ENCODE data around the gene TMC4. TPM values are rescaled to one million over a fixed set of nuclear protein-coding genes. Genes with fewer than 3 reads are reported as not detected.

TMC4 gene
- total and polyA plus RNA-seq, 8 donors: 29.1 to 74.0 (median 35.7) TPM

DNA sequence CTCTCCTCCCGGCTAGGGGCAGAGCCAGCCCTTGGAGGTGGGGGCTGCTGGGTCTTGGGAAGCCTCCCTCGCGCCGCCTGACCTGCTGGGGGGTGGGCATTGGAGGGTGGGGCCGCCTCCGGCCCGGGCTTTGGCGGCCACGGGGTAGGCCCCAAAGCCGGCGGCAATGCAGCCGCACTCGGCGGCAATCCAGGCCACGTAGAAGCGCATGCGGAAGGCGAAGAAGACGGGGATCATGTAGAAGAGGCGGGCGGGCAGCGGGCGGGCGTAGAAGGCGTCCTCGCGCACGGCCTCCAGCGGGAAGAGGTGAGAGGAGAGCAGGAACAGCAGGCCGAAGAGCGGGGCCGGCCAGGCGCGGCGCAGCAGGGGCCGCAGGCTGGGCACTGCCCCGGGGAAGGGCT is 7.7 kb upstream of the TMC4 start:
- intact Hi-C loops (cut with DNase I): no loop called here
- DNase-seq: peak in 1 of 4 donors; percentile 73
- Histone ChIP-seq H3K4me3 (no peak overlapping the region), H3K27me3 (no peaks in the 10 kb centered on the region), H3K4me1 (no peaks in the 10 kb centered on the region), H3K9me3 (no peaks in the 10 kb centered on the region), H3K36me3 (peaks cover 0 to 82% of the 10 kb centered on the region in 2 donors), H3K27ac (no peak overlapping the region)
- TF ChIP-seq, protein P1, sequence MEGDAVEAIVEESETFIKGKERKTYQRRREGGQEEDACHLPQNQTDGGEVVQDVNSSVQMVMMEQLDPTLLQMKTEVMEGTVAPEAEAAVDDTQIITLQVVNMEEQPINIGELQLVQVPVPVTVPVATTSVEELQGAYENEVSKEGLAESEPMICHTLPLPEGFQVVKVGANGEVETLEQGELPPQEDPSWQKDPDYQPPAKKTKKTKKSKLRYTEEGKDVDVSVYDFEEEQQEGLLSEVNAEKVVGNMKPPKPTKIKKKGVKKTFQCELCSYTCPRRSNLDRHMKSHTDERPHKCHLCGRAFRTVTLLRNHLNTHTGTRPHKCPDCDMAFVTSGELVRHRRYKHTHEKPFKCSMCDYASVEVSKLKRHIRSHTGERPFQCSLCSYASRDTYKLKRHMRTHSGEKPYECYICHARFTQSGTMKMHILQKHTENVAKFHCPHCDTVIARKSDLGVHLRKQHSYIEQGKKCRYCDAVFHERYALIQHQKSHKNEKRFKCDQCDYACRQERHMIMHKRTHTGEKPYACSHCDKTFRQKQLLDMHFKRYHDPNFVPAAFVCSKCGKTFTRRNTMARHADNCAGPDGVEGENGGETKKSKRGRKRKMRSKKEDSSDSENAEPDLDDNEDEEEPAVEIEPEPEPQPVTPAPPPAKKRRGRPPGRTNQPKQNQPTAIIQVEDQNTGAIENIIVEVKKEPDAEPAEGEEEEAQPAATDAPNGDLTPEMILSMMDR (IDR thresholded peaks at IDR 0.05): no peak
- no peak for ATAC-seq

DNA sequence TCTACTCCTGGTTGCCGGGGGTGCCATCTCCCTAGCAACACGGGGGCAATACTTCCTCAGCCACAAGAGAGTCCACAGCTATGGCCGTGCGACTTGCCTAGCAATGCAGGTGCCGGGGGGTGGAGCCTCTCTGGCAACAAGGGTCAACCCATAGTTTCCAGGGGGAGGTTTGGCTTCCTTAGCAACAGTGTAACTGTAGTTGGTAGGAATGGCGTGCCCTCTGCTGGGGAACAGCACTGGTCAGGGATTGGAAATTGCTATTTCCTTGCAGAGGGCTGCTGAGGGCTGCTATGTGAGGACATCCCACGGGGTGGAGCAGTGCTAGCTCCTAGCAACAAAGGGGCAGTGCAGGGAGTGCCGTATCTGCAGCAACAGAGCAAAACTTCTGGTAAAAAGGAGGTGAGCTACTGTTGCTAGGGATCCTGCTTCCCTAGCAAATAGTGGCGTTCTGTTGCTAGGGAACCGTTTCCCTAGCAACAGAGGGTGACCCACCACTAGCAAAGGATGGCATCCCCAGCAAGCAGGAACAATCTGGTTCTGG is 7.0 kb upstream of the TMC4 start:
- Histone ChIP-seq H3K27me3 (no peaks in the 10 kb centered on the region), H3K36me3 (peaks cover 0 to 79% of the 10 kb centered on the region in 2 donors), H3K9me3 (no peaks in the 10 kb centered on the region), H3K4me3 (no peak overlapping the region), H3K27ac (no peak overlapping the region), H3K4me1 (no peaks in the 10 kb centered on the region)
- peak; percentile 43 for ATAC-seq
- DNase-seq: peak in 2 of 4 donors; percentile 47 to 59
- TF ChIP-seq, protein P1 (IDR thresholded peaks at IDR 0.05): no peak
- intact Hi-C loops (cut with DNase I): no loop called here

DNA sequence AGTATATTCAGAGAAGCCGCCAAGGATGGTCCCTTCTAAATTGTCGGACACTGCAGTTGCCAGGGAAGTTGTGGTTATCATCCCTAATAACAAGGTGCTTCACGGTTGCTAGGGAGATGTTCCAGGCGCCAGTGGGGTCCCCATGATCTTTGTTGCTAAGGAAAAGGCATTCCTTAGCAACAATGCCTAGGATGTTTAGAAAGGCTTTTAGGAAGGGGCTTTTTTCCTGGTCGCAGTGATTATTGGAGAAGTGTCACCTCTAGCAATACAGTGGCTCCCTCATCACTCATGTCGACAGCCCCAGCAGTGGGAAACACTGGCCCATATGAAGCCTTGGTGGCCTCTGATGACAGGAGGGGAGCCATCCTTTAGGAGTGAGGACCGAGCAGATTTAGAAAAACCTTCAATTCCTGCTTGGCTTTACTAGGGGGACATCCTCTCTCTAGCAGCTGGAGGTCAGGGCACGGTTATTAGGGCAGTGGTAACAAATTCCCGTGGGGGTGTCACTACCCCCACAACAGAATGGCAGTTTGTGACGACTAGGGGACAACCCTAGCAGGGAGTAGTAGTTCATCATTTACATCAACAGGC is 6.4 kb upstream of the TMC4 start:
- DNase-seq: no peak
- intact Hi-C loops (cut with DNase I): no loop called here
- ATAC-seq: no peak
- no peaks in the 10 kb centered on the region for H3K4me1 ChIP-seq
- TF ChIP-seq, protein P1 (IDR thresholded peaks at IDR 0.05): no peak
- no peak overlapping the region for H3K27ac ChIP-seq
- H3K27me3 ChIP-seq: no peaks in the 10 kb centered on the region
- peaks cover 0 to 79% of the 10 kb centered on the region in 2 donors for H3K36me3 ChIP-seq
- H3K4me3 ChIP-seq: no peak overlapping the region
- no peaks in the 10 kb centered on the region for H3K9me3 ChIP-seq

DNA sequence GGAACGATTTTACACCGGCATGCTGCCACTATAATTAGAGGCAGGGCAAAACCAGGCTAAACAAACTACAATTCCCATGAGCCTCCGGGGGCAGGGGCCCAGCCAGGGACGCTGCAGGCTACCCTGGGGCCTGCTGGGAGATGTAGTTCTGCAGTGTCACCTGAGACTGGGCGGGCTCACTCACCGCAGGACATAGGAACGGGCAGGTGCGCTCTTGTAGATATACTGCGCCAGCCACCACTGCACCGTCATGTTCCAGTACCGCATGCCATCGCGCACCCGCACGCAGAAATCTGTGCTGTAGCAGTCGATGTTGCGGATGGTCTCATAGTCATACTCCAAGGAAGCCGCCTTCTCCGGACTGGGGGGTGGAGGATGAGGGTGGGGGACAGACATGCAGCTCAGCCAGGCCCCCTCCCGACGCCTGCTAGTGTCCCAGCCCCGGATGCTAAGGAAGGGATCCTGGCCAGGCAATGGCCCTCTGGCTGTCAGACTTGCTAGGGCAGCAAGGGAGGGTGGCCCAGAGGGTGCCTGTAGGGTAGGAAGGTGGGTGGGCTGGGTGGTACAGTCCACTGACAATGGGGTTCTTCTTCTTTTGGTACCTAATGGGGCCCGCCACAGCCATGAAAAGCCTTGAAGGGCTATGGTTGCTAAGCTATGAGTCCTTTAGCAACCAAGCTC is 5.8 kb upstream of the TMC4 start:
- ATAC-seq (peak; percentile 78), DNase-seq (peak in 1 of 4 donors; percentile 77)
- no peak overlapping the region for H3K27ac ChIP-seq
- peaks cover 0 to 75% of the 10 kb centered on the region in 2 donors for H3K36me3 ChIP-seq
- peaks cover 0 to 4% of the 10 kb centered on the region in 2 donors for H3K4me1 ChIP-seq
- TF ChIP-seq, protein P1 (IDR thresholded peaks at IDR 0.05): no peak
- H3K9me3 ChIP-seq: no peaks in the 10 kb centered on the region
- H3K4me3 ChIP-seq: no peak overlapping the region
- H3K27me3 ChIP-seq: no peaks in the 10 kb centered on the region
- intact Hi-C loops (cut with DNase I): no loop called here

All from left lung (tissue), 10 donors.